GM18526 (cell line): ENCODE data around the gene DCAF8L1.

Experiments used
- POLR2A ChIP-seq: IDR thresholded peaks from 3 replicates; pipeline ENCODE4 v1.6.1; 2011; ENCODE audit not compliant: insufficient read length; ENCODE audit errors: extremely low read depth

The DCAF8L1 gene

DNA sequence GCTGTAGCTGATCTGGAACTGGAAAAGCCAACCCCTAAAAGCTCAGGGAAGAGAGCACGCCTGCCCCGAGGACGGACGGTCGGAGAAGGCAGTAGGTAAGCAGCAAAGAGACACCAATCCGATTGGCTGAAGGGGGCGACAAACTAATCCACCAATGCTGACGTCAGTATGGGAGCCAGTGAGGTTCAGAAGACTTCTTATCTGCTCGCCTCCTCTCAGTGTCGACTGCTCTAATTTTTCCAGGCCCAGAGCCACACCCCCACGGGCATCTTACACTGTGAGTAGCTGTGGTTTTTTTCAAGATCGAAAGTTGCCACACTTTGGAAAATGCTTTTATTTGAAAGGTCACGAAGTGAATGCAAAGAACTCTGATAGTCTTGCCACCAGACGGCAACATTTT is at the start of gene DCAF8L1:
TSS of gene DCAF8L1 (minus strand) at position 101 of the 400 bp plus-strand sequence. CDS start 115 bp downstream, outside the sequence.
- no peak for TF ChIP-seq POLR2A

DNA sequence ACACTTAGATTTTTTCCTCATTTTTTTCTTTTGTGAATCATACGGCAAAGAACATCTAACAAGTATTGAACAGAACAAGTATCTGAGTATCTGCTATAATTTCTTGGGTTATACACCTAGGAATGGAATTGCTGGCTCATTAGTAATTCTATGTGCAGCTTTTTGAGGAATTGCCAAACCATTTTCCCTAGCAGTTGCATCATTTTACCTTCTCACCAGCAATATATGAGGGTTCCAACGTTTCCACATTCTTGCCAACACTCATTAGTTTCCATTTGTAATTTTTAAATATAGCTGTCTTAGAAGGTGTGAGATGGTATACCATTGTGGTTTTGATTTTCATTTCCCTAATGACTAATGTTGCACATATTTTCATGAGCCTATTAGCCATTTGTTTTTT is 41.1 kb upstream of the DCAF8L1 start:
- TF ChIP-seq POLR2A, result no peak

DNA sequence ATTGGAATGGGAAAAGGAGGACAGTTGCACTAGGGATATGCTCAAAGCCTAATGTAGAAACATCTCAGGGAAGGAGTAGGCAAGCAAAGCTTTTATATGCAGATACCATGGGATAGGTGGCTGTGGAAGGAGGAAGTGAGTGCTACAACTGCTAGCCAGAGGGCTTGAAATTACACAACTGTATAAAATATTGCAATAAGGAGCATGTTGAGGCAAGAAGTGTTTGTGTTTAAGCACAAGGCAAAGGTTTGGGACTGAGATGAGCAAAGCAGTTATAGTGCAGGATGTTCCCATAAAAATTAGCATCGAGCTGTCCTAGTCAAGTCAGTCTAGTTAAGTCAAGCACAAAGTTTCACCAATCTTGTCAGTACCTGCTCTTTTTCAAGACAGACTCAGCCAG is 35.6 kb upstream of the DCAF8L1 start:
- no peak for TF ChIP-seq POLR2A

DNA sequence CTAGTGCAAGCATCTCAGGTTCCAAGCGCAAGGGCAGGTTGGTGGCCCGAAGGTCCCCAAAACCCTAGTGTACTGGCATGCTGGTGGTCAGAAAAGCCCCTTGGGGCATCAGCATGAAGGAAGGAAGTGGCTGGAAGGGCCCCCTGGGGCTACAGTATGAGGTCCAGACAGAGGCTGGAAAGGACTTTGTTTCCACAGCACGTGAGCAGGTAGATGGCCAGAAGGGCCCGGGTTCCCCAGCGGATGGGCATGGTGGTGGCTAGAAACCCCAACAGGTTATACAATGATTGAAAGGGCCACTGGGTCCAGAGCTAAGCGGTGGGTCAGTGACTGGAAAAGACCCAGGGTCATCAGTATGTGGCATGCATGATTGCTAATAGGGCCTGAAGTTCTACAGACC is 34.7 kb upstream of the DCAF8L1 start:
- no peak for TF ChIP-seq POLR2A

DNA sequence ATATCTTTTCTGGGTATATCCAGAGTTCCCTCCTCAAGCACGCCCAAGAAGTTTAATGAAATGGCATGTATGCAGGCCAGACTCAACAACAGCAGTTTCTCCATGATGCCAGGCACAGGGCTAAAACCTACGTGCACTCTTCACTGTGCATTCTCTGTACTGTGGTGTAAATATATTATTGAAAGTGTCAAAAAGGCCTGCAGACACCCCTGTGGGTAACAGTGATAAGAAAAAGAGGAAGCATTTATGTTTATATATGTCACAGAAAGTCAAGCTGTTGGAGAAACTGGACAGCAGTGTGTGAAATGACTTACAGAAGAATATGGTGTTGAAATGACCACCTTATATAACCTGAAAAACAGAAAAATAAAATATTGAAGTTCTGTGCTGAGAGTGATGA is 29.6 kb upstream of the DCAF8L1 start:
- no peak for TF ChIP-seq POLR2A

DNA sequence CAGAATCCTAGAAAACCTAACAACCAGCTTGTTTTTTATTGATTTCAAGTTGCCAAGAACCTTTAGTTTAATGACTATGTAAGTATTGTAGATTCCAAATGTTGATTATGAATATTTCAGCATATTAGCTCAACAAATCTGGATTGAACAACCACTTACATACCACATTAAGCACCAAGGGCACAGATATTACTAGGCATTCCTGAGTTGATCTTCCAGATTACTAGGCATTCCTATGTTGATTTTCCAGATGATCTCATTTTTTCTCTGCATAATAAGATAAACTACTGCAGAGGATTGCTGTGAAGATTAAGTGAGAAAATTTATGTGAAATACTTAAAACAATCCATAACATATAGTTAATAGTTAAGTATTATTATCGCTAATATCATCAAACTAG is 17.4 kb upstream of the DCAF8L1 start:
- TF ChIP-seq POLR2A, result no peak

DNA sequence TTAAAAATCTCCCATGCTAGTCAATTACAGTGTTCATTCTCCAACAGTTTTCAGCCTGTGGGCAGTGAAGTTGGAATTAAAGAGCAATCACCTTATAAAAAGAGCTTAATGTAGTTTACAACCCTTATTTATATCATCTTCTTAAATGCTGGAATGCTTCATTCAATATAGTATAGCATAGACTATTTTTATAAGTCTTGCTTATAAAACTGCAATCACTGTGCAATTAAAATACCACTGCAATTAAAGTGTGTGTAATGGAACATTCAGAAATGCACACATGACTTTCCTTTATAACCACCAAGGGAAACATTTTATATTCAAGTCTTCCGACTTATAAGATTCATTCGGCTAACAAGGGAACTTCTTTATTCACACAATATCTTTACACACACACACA is 16.4 kb upstream of the DCAF8L1 start:
- TF ChIP-seq POLR2A, result no peak

DNA sequence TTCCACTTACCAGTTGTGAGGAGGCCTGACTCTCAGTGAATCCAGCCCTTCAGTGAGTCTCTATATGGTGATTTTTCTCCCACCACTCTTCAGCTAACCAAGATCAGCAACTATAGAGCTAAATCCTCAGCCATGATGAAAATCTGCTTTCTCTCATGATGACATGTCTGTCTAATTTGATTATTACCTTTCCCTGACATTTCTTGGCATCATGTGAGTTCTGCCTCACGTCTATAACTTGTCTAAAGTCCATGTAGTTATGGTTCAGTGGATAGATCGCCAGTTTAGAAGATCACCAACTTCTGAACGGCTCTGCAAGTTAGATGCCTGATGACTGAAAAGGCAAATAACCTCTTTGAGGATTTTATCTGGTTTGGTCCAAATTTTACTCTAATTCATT is 14.9 kb upstream of the DCAF8L1 start:
- no peak for TF ChIP-seq POLR2A

DNA sequence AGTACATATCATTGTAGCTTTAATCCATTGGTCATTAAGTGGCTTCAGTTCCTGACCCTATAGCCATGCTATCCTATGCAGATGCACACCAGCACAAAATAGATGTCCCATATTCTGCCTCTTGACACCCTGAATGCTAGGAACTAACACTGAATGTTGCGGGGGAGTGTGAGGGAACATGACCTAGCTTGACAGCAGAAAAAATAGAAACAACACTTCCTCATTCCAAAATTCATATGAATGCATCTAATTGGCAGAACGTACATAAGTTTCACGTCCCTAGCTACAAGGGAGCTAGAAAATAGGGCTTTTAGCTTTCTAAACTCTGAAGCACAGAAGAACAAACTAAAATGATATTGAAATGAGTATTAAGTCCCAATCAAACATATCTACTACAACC is 14.4 kb upstream of the DCAF8L1 start:
- TF ChIP-seq POLR2A, result no peak

DNA sequence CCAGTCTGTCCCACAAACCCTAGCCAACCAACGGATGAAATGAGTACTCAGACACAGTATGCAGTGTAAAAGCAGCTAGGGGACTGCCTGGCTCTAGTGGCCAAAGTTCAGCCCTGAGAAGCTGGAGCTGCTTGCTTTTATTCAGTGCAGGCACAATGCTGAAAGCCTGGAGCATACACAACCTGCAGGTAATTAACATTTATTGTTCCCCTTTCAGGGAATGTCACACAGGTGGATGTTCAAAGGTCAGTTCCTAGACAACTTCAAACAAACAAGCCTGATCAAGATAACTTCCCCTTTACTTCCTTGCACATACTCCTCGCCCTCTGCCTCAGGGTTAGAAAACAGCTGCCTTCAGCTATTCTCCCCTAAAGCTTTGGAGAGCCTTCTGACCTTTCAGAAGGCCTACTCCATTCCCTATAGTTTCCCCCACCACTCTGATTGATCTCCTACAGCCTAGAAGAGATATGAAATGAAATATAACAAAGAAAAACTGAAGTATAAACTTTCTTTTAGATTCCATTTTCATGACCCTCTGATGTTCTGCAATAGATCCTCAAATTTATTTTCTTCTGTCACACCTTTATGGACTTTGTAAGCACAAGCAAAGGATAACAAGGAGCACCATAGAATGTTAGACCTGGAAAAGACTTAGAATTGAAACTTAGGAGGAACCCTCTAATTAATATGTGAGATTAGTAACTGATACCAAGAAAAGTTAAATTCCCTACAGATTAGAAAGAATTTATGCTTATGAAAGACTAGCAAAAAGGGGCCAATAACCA is 6.8 kb upstream of the DCAF8L1 start:
- no peak for TF ChIP-seq POLR2A

DNA sequence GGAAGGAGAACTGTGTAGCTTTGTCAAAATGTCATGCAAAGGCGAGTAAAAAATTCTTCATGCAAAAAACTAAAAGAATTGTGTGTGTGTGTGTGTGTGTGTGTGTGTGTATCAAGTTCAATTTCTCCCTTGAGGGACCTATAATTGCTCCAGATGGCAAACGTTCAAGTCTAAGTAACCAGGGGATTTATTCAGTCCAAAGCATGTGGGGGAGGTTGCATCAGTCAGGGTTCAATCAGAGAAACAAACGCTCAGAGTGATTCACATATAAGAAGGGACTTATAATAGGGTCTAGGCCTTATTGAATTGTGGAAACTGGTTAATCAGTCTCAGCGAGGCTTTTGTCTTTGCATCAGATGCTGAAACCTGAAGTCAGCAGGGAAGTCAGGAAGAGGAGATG is 5.0 kb downstream of the DCAF8L1 start:
- TF ChIP-seq POLR2A, result no peak

DNA sequence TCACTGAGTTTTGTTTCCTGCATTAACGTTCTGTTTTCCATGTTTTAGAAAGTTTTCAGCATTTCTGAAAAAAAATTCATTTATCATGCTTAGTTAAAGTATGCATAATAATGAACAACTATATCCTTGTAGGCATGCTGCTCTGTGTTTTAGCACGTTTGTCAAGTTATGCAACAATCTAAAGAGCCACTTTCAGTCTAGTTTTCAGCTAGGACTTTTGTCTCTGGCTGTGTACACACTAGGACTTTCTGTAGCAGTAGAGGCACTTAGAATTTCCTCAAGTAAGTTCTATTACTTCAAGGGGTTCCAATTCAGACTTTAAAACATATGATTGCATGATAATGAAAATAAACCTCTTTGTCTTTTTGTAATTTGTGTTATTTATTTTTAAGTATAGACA is 12.4 kb downstream of the DCAF8L1 start:
- no peak for TF ChIP-seq POLR2A

DNA sequence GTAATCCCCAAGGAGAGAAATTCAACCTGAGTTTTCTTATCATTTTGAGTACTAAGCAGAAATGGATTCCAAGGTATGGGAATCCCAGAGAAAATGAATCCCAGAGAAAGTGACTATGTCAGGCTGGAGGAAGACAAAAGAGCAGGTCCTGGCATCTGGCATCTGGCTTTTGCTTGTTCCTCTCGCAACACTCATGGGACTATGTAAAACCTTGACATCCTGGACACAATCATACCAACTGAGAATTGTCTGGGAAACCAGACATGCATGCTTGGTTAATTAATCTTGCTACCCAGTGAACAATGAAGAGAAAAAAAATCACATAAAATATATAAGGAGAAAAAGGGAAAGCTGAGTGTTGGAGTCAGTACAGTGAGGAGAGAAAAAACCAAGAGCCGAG is 12.9 kb downstream of the DCAF8L1 start:
- TF ChIP-seq POLR2A, result no peak

DNA sequence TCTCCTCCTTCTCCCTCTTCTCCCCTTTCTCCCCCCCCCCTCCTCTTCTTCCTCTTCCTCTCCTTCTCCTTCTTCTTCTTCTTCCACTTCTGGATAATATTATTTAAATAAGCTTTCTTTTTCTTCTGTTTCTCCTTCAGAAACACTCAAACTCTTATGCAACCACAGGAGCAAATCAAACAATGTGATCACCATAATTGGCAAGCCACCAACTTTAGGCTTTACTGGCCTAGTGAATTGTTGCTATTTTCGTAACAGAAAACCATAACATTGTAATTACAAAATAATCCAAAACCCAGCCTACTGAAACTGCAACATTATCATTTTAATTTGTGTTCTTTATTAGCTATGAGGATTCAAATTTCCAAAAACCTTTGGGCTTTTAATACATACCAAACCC is 14.3 kb downstream of the DCAF8L1 start:
- TF ChIP-seq POLR2A, result no peak

DNA sequence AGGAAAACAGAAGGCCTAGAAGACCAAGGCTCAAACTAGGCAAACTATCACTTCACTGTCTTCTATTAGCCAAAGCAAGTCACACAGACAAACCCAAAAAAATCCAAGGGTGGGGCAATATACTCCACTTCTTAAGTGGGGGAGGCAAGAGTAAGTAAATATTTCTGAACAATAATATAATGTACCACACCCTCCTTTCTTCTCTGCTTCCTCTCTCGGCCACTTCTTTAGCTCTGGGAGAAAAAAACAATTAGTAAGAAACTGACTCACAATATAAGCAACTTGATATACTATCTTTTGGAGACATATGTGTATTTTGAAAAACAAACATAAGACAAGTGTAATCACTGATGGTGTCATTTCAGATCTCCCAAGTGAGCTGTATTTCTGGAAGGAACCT is 14.8 kb downstream of the DCAF8L1 start:
- TF ChIP-seq POLR2A, result no peak

DNA sequence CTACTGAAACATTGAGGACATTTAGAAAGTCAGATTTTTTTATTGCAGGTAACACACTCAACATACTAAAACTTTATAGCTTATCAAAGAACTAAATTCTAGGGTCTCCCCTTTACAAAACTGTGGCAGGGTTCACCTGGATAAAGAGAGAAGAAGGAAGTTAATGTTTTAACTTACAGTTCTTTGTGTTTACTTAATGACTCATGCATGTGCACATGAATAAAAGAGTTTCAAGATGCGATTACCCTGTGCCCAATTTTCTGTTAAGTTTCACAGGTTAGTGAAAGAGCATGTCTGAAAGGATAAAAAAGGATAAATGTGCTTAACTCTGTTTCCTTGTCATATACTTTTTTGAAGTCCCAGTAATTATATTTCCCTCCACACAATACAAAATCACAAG is 16.8 kb downstream of the DCAF8L1 start:
- no peak for TF ChIP-seq POLR2A

DNA sequence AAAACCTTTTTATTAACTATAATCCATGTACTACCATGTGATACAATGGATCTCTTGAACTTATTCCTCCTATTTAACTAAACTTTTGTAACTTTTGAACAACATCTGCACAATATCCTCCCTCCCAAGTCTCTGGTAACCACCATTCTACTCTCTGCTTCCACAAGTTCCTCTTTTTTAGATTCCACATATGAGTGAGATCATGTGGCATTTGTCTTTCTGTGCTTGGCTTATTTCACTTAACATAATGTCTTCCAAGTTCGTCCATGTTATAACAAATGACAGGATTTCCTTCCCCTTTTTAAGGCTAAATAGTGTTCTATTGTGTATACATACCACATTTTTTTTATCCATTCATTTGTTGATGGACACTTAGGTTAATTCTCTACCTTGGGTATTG is 28.1 kb downstream of the DCAF8L1 start:
- no peak for TF ChIP-seq POLR2A
